Measurements from ENCODE around the gene CUX1. TPM values are rescaled to one million over a fixed set of nuclear protein-coding genes. Genes with fewer than 3 reads are reported as not detected.

CUX1 gene
- total RNA-seq, result 10 to 100 TPM; 24.7 to 26.2 TPM

GRCh38 chr7:101817471-101818286, at the start of gene CUX1:
Gene CUX1, plus strand, starts transcription at chr7:101817626. Its CDS starts 14 bp downstream, at chr7:101817640.
- Mint-ChIP-seq H3K36me3 (ENCODE audit: insufficient read depth in 2 of 2) (peaks cover 1 to 2% of the 10 kb centered on the region in 2 donors), H3K4me1 (ENCODE audit: low read depth) (peaks cover 18% of the 10 kb centered on the region), H3K27me3 (ENCODE audit: low read depth) (no peaks in the 10 kb centered on the region), H3K27ac (peak within 1 kb of the TSS; percentile 38), H3K9me3 (no peaks in the 10 kb centered on the region), H3K4me3 (peak within 1 kb of the TSS; percentile 78 to 84)
- DNase-seq (peak; percentile 29 to 33), ATAC-seq (replicated peaks in 1 of 2) (peak in 1 of 2 donors; percentile 6)

- Mint-ChIP-seq H3K4me1 (ENCODE audit: low read depth) (no peaks in the 10 kb centered on the region), H3K27me3 (ENCODE audit: low read depth) (peaks cover 5% of the 10 kb centered on the region), H3K9me3 (no peaks in the 10 kb centered on the region), H3K36me3 (ENCODE audit: insufficient read depth in 2 of 2) (no peaks in the 10 kb centered on the region), H3K4me3 (no peak overlapping the region), H3K27ac (no peak overlapping the region)
- ATAC-seq (replicated peaks in 1 of 2), result no peak
- no peak for DNase-seq
Measured at GRCh38 chr7:101768280-101768679, 49.1 kb upstream of the CUX1 start.

- no peak for DNase-seq
- Mint-ChIP-seq H3K9me3 (no peaks in the 10 kb centered on the region), H3K27me3 (ENCODE audit: low read depth) (peaks cover 5% of the 10 kb centered on the region), H3K27ac (no peak overlapping the region), H3K4me1 (ENCODE audit: low read depth) (no peaks in the 10 kb centered on the region), H3K36me3 (ENCODE audit: insufficient read depth in 2 of 2) (no peaks in the 10 kb centered on the region), H3K4me3 (no peak overlapping the region)
- no peak for ATAC-seq (replicated peaks in 1 of 2)
Measured at GRCh38 chr7:101770466-101770865, 47.0 kb upstream of the CUX1 start.

- no peaks in the 10 kb centered on the region for H3K36me3 Mint-ChIP-seq (ENCODE audit: insufficient read depth in 2 of 2)
- ATAC-seq (replicated peaks in 1 of 2) (no peak), DNase-seq (no peak)
- H3K27me3 Mint-ChIP-seq (ENCODE audit: low read depth), result peaks cover 5% of the 10 kb centered on the region
- H3K4me3 Mint-ChIP-seq, result no peak overlapping the region
- H3K9me3 Mint-ChIP-seq, result no peaks in the 10 kb centered on the region
- no peaks in the 10 kb centered on the region for H3K4me1 Mint-ChIP-seq (ENCODE audit: low read depth)
- H3K27ac Mint-ChIP-seq, result no peak overlapping the region
Measured at GRCh38 chr7:101772508-101773211, 44.8 kb upstream of the CUX1 start.

GRCh38 chr7:101775181-101775580, 42.2 kb upstream of the CUX1 start:
- H3K27ac Mint-ChIP-seq, result no peak overlapping the region
- H3K4me1 Mint-ChIP-seq (ENCODE audit: low read depth), result no peaks in the 10 kb centered on the region
- peaks cover 5% of the 10 kb centered on the region for H3K27me3 Mint-ChIP-seq (ENCODE audit: low read depth)
- H3K9me3 Mint-ChIP-seq, result no peaks in the 10 kb centered on the region
- H3K36me3 Mint-ChIP-seq (ENCODE audit: insufficient read depth in 2 of 2), result no peaks in the 10 kb centered on the region
- DNase-seq, result no peak
- H3K4me3 Mint-ChIP-seq, result no peak overlapping the region
- ATAC-seq (replicated peaks in 1 of 2), result no peak

GRCh38 chr7:101778026-101778580, 39.3 kb upstream of the CUX1 start:
- no peak overlapping the region for H3K27ac Mint-ChIP-seq
- H3K27me3 Mint-ChIP-seq (ENCODE audit: low read depth), result no peaks in the 10 kb centered on the region
- ATAC-seq (replicated peaks in 1 of 2) (no peak), DNase-seq (no peak)
- H3K4me3 Mint-ChIP-seq, result no peak overlapping the region
- H3K4me1 Mint-ChIP-seq (ENCODE audit: low read depth), result no peaks in the 10 kb centered on the region
- H3K36me3 Mint-ChIP-seq (ENCODE audit: insufficient read depth in 2 of 2), result no peaks in the 10 kb centered on the region
- no peaks in the 10 kb centered on the region for H3K9me3 Mint-ChIP-seq

- Mint-ChIP-seq H3K27me3 (ENCODE audit: low read depth) (no peaks in the 10 kb centered on the region), H3K4me1 (ENCODE audit: low read depth) (peaks cover 3% of the 10 kb centered on the region), H3K27ac (no peak overlapping the region), H3K36me3 (ENCODE audit: insufficient read depth in 2 of 2) (no peaks in the 10 kb centered on the region), H3K4me3 (no peak overlapping the region), H3K9me3 (no peaks in the 10 kb centered on the region)
- DNase-seq, result no peak
- no peak for ATAC-seq (replicated peaks in 1 of 2)
Measured at GRCh38 chr7:101779267-101779666, 38.2 kb upstream of the CUX1 start.

- H3K4me1 Mint-ChIP-seq (ENCODE audit: low read depth), result peaks cover 5% of the 10 kb centered on the region
- no peak overlapping the region for H3K4me3 Mint-ChIP-seq
Measured at GRCh38 chr7:101780281-101780680, 37.1 kb upstream of the CUX1 start.

GRCh38 chr7:101781439-101781838, 36.0 kb upstream of the CUX1 start:
- ATAC-seq (replicated peaks in 1 of 2) (no peak), DNase-seq (no peak)
- H3K27ac Mint-ChIP-seq, result no peak overlapping the region
- no peaks in the 10 kb centered on the region for H3K27me3 Mint-ChIP-seq (ENCODE audit: low read depth)
- no peak overlapping the region for H3K4me3 Mint-ChIP-seq
- no peaks in the 10 kb centered on the region for H3K9me3 Mint-ChIP-seq
- peaks cover 5% of the 10 kb centered on the region for H3K4me1 Mint-ChIP-seq (ENCODE audit: low read depth)
- H3K36me3 Mint-ChIP-seq (ENCODE audit: insufficient read depth in 2 of 2), result no peaks in the 10 kb centered on the region

More at GRCh38 chr7:101780281-101780680, 37.1 kb upstream of the CUX1 start:
- Mint-ChIP-seq H3K9me3 (no peaks in the 10 kb centered on the region), H3K27ac (no peak overlapping the region), H3K27me3 (ENCODE audit: low read depth) (no peaks in the 10 kb centered on the region), H3K36me3 (ENCODE audit: insufficient read depth in 2 of 2) (no peaks in the 10 kb centered on the region)
- ATAC-seq (replicated peaks in 1 of 2) (no peak), DNase-seq (no peak)

GRCh38 chr7:101782476-101782875, 35.0 kb upstream of the CUX1 start:
- H3K27me3 Mint-ChIP-seq (ENCODE audit: low read depth), result no peaks in the 10 kb centered on the region
- H3K36me3 Mint-ChIP-seq (ENCODE audit: insufficient read depth in 2 of 2), result no peaks in the 10 kb centered on the region
- DNase-seq, result no peak
- H3K9me3 Mint-ChIP-seq, result no peaks in the 10 kb centered on the region
- peaks cover 5% of the 10 kb centered on the region for H3K4me1 Mint-ChIP-seq (ENCODE audit: low read depth)
- H3K27ac Mint-ChIP-seq, result no peak overlapping the region
- no peak for ATAC-seq (replicated peaks in 1 of 2)
- H3K4me3 Mint-ChIP-seq, result no peak overlapping the region

GRCh38 chr7:101782896-101783295, 34.5 kb upstream of the CUX1 start:
- DNase-seq, result no peak
- H3K4me1 Mint-ChIP-seq (ENCODE audit: low read depth), result peaks cover 5% of the 10 kb centered on the region
- peaks cover 0 to under 1% of the 10 kb centered on the region in 2 donors for H3K36me3 Mint-ChIP-seq (ENCODE audit: insufficient read depth in 2 of 2)
- no peak overlapping the region for H3K4me3 Mint-ChIP-seq
- H3K27me3 Mint-ChIP-seq (ENCODE audit: low read depth), result no peaks in the 10 kb centered on the region
- no peaks in the 10 kb centered on the region for H3K9me3 Mint-ChIP-seq
- H3K27ac Mint-ChIP-seq, result no peak overlapping the region
- ATAC-seq (replicated peaks in 1 of 2), result no peak

GRCh38 chr7:101783381-101784181, 33.8 kb upstream of the CUX1 start:
- H3K4me3 Mint-ChIP-seq, result no peak overlapping the region
- H3K36me3 Mint-ChIP-seq (ENCODE audit: insufficient read depth in 2 of 2), result peaks cover 0 to 2% of the 10 kb centered on the region in 2 donors
- peaks cover 5% of the 10 kb centered on the region for H3K4me1 Mint-ChIP-seq (ENCODE audit: low read depth)
- DNase-seq (no peak), ATAC-seq (replicated peaks in 1 of 2) (no peak)
- no peaks in the 10 kb centered on the region for H3K27me3 Mint-ChIP-seq (ENCODE audit: low read depth)
- no peaks in the 10 kb centered on the region for H3K9me3 Mint-ChIP-seq
- H3K27ac Mint-ChIP-seq, result no peak overlapping the region
